MV-4-11 (cell line): ENCODE data around the gene NARF.
"Not testable (repeated sequence)": the region's sequence is repeated elsewhere in the genome, so short reads cannot be mapped to it uniquely, and the experiment has no call there.

ENCODE experiments used
- DNase-seq: peaks from one replicate; lab custom pipeline; 2025; lab: John Stamatoyannopoulos, UW

NARF gene

GRCh38 chr17:82536512-82537201, 78.1 kb downstream of the NARF start:
- DNase-seq: no peak

- DNase-seq: peak; percentile 30
Observed at GRCh38 chr17:82537228-82537627, 78.7 kb downstream of the NARF start.

- not testable (repeated sequence) for DNase-seq
Observed at GRCh38 chr17:82539076-82539475, 80.5 kb downstream of the NARF start.
